GM12801 (cell line): Measurements from ENCODE around the gene MBOAT1.

Experiments
- CTCF ChIP-seq: IDR thresholded peaks from one replicate; pipeline ENCODE4 v1.5.1; 2011; ENCODE audit warnings: control low read depth; ENCODE audit not compliant: insufficient read length; ENCODE audit errors: extremely low read depth

The MBOAT1 gene

GRCh38 chr6:20212392-20213111, at the start of gene MBOAT1:
Gene MBOAT1, minus strand, starts transcription at chr6:20212469. Its CDS starts 235 bp downstream, at chr6:20212234.
- TF ChIP-seq CTCF: no peak

GRCh38 chr6:20261685-20262084, 49.4 kb upstream of the MBOAT1 start:
- no peak for TF ChIP-seq CTCF

GRCh38 chr6:20260360-20260759, 48.1 kb upstream of the MBOAT1 start:
- no peak for TF ChIP-seq CTCF

- TF ChIP-seq CTCF: no peak
These were observed 47.2 kb upstream of the MBOAT1 start for GRCh38 chr6:20259316-20260049.

- TF ChIP-seq CTCF: no peak
These were observed 43.2 kb upstream of the MBOAT1 start for GRCh38 chr6:20255428-20255827.

- no peak for TF ChIP-seq CTCF
These were observed 42.0 kb upstream of the MBOAT1 start for GRCh38 chr6:20254295-20254694.

- no peak for TF ChIP-seq CTCF
These were observed 40.8 kb upstream of the MBOAT1 start for GRCh38 chr6:20253021-20253420.
